ENCODE data around the gene UBASH3B. TPM values are rescaled to one million over a fixed set of nuclear protein-coding genes. Genes with fewer than 3 reads are reported as not detected.
A peak's percentile ranks its signal among the peaks of the same experiment; 100 is the strongest.
"Not testable (repeated sequence)": the region's sequence is repeated elsewhere in the genome, so short reads cannot be mapped to it uniquely, and the experiment has no call there.

Gene UBASH3B
- total RNA-seq (ENCODE audit: low replicate concordance) = 3.5 and 23.2 TPM in 2 replicates

- peak; percentile 18 for TF ChIP-seq CTCF (IDR thresholded peaks at IDR 0.05; ENCODE audit: insufficient read depth, low read length)
- H3K4me3 ChIP-seq (ENCODE audit: low read depth, low read length) = peak within 1 kb of the TSS; percentile 81
- peak; percentile 83 for DNase-seq (ENCODE audit: low read depth)
These were observed at the start of gene UBASH3B for GRCh38 chr11:122655527-122656072. TSS of gene UBASH3B (plus strand) at chr11:122655722. CDS start at chr11:122656050, 328 bp downstream.

- DNase-seq (ENCODE audit: low read depth); H3K4me3 ChIP-seq (ENCODE audit: low read depth, low read length): not testable (repeated sequence)
These were observed 48.4 kb upstream of the UBASH3B start for GRCh38 chr11:122607162-122607561.

GRCh38 chr11:122612123-122612824, 43.2 kb upstream of the UBASH3B start:
- DNase-seq (ENCODE audit: low read depth) = no peak
- no peak for TF ChIP-seq CTCF (IDR thresholded peaks at IDR 0.05; ENCODE audit: insufficient read depth, low read length)
- no peak overlapping the region for H3K4me3 ChIP-seq (ENCODE audit: low read depth, low read length)

- DNase-seq (ENCODE audit: low read depth) = no peak
- TF ChIP-seq CTCF (IDR thresholded peaks at IDR 0.05; ENCODE audit: insufficient read depth, low read length) = no peak
- H3K4me3 ChIP-seq (ENCODE audit: low read depth, low read length) = no peak overlapping the region
These were observed 38.8 kb upstream of the UBASH3B start for GRCh38 chr11:122616718-122617117.

- no peak for TF ChIP-seq CTCF (IDR thresholded peaks at IDR 0.05; ENCODE audit: insufficient read depth, low read length)
- no peak overlapping the region for H3K4me3 ChIP-seq (ENCODE audit: low read depth, low read length)
- no peak for DNase-seq (ENCODE audit: low read depth)
These were observed 38.2 kb upstream of the UBASH3B start for GRCh38 chr11:122617297-122617696.

GRCh38 chr11:122617926-122618325, 37.6 kb upstream of the UBASH3B start:
- no peak overlapping the region for H3K4me3 ChIP-seq (ENCODE audit: low read depth, low read length)
- TF ChIP-seq CTCF (IDR thresholded peaks at IDR 0.05; ENCODE audit: insufficient read depth, low read length) = no peak
- no peak for DNase-seq (ENCODE audit: low read depth)

- TF ChIP-seq CTCF (IDR thresholded peaks at IDR 0.05; ENCODE audit: insufficient read depth, low read length) = no peak
- no peak overlapping the region for H3K4me3 ChIP-seq (ENCODE audit: low read depth, low read length)
- no peak for DNase-seq (ENCODE audit: low read depth)
These were observed 36.6 kb upstream of the UBASH3B start for GRCh38 chr11:122618927-122619326.
